ENCODE results near the gene SAMD4B. TPM values are rescaled to one million over a fixed set of nuclear protein-coding genes. Genes with fewer than 3 reads are reported as not detected.

Gene SAMD4B
- total RNA-seq, 3 donors from 2014 or later = 57.4 to 65.2 (median 59.7) TPM

DNA sequence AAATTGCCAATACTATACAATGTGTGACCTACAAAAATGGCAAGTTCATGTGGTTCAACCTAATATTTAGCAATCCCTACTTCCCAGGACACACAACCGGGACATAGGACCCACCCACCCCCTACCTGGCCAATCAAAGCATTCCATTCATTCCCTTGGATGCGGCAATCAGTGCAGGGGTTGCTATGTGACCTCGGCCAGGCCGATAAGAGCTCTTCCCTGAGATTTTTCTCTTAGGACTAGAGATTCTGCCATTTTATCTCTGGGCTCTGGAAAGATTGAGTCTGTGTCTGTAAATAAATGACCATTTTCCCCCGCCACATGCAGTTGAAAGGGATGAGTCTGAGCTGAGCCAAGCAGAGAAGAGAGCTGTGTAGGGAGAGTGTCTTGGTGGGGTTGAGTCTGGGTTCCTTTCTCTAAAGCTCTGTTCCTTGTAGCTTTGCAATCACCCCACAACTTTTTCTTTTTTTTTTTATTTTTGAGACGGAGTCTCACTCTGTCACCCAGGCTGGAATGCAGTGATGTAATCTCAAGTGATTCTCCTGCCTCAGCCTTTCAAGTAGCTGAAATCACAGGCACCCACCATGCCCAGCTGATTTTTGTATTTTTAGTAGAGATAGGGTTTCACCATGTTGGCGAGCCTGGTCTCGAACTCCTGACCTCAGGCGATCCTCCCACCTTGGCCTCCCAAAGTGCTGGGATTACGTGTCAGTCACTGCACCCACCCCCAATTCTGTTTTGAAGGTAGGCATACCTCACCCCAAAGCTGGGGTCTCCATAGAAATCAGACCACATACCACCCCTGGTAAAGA lies 38.6 kb upstream of the SAMD4B start:
- peaks cover 0 to 23% of the 10 kb centered on the region in 2 donors for H3K27me3 ChIP-seq
- intact Hi-C loops (cut with DNase I; ENCODE audit: low total_unique reads) = no loop called here

DNA sequence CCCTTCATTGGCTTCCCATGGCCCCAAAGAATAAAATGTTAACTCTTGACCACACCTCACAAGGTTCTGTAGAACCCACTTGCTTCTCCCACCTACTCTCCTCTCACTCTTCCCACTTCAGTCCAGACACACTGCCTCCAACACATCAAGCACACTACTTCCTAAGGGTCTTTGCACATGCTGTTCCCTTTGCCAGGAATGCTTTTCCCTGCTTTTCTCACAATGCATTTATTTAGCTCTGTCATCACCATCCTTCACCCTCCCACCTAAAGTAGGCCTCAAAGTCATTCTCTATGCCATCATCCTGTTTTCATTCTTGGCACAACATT lies 38.1 kb upstream of the SAMD4B start:
- no peaks in the 10 kb centered on the region for H3K4me1 ChIP-seq
- TF ChIP-seq, protein P1, sequence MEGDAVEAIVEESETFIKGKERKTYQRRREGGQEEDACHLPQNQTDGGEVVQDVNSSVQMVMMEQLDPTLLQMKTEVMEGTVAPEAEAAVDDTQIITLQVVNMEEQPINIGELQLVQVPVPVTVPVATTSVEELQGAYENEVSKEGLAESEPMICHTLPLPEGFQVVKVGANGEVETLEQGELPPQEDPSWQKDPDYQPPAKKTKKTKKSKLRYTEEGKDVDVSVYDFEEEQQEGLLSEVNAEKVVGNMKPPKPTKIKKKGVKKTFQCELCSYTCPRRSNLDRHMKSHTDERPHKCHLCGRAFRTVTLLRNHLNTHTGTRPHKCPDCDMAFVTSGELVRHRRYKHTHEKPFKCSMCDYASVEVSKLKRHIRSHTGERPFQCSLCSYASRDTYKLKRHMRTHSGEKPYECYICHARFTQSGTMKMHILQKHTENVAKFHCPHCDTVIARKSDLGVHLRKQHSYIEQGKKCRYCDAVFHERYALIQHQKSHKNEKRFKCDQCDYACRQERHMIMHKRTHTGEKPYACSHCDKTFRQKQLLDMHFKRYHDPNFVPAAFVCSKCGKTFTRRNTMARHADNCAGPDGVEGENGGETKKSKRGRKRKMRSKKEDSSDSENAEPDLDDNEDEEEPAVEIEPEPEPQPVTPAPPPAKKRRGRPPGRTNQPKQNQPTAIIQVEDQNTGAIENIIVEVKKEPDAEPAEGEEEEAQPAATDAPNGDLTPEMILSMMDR (IDR thresholded peaks at IDR 0.05) = no peak
- TF ChIP-seq POLR2AphosphoS5 (IDR thresholded peaks at IDR 0.05) (no peak), POLR2A (IDR thresholded peaks at IDR 0.05) (no peak)
- H3K4me3 ChIP-seq = no peak overlapping the region
- peaks cover 0 to 24% of the 10 kb centered on the region in 2 donors for H3K27me3 ChIP-seq
- no peaks in the 10 kb centered on the region for H3K9me3 ChIP-seq
- intact Hi-C loops (cut with DNase I; ENCODE audit: low total_unique reads) = no loop called here
- no peaks in the 10 kb centered on the region for H3K36me3 ChIP-seq
- DNase-seq (ENCODE audit: low spot score in 2 of 2) = no peak
- no peak overlapping the region for H3K27ac ChIP-seq

More for the DNA sequence above, 38.6 kb upstream of the SAMD4B start:
- Histone ChIP-seq H3K4me1 (no peaks in the 10 kb centered on the region), H3K36me3 (no peaks in the 10 kb centered on the region), H3K9me3 (no peaks in the 10 kb centered on the region), H3K27ac (no peak overlapping the region), H3K4me3 (no peak overlapping the region)
- TF ChIP-seq, protein P1 (IDR thresholded peaks at IDR 0.05) = no peak
- TF ChIP-seq POLR2A (IDR thresholded peaks at IDR 0.05) (no peak), POLR2AphosphoS5 (IDR thresholded peaks at IDR 0.05) (no peak)
- no peak for DNase-seq (ENCODE audit: low spot score in 2 of 2)

DNA sequence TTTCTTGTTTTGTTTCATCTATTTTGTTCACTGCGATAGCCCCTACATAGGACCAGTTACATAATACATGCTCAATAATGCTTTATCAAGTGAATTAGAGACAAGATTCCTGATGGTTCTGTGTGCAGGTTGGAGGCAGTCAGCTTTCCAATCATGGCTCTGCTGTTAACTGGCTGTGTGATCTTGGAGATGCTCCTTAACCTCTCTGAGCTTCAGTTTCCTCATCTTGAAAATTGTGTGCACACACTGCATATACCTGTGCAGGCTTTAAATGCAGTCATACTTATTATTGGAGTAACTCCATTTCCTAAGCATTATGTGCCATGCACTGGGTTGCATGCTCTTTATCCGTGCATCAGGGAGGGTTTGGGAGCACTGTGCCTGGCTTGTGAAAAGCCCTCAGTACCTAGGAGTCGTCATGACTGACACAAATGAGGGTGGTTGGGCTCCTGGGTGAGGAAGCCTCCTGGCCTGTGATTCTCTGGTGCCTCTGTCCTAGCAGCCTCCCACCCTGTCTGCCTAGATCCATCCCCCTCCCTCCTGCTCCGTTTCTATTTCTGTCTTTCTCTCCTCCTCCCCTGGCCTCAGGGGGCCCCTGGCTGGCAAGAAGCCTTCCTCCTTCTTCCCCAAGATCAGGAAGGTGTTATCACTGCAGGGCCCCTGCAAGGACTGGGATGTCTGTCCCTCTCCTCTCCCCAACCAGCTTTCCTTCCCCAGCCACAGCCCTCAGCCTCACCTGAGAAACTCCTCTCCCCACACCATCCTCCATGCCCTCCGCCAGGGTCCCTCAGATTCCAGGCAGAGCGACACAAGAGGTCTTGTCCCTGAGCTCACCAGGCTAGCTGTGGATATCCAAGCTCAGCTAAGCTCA lies 37.3 kb upstream of the SAMD4B start:
- Histone ChIP-seq H3K4me3 (no peak overlapping the region), H3K27me3 (peaks cover 0 to 24% of the 10 kb centered on the region in 2 donors), H3K9me3 (no peaks in the 10 kb centered on the region), H3K4me1 (no peaks in the 10 kb centered on the region), H3K27ac (no peak overlapping the region), H3K36me3 (no peaks in the 10 kb centered on the region)
- TF ChIP-seq, protein P1 (IDR thresholded peaks at IDR 0.05) = no peak
- TF ChIP-seq POLR2AphosphoS5 (IDR thresholded peaks at IDR 0.05) (no peak), POLR2A (IDR thresholded peaks at IDR 0.05) (no peak)
- DNase-seq (ENCODE audit: low spot score in 2 of 2) = no peak
- intact Hi-C loops (cut with DNase I; ENCODE audit: low total_unique reads) = no loop called here

DNA sequence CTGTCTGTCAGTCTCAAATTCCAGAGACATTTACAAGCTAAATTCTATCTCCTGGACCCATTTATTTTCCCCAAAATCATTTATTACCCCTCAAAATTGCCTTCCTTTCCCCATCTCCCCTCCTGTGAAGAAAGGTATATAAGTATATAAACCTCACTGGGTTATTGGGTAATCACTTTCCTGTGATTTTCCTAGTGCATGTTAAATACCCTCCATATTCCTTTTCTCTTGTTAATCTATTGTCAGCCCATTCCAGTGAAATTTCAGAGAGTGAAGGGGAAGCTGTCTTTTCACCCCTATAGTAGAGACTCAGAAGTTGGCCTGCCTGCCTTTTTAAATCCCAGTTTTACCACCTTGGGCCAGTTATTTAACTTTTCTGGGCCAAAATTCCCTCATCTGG lies 36.1 kb upstream of the SAMD4B start:
- Histone ChIP-seq H3K4me1 (no peaks in the 10 kb centered on the region), H3K27ac (no peak overlapping the region), H3K36me3 (no peaks in the 10 kb centered on the region), H3K4me3 (no peak overlapping the region), H3K9me3 (no peaks in the 10 kb centered on the region), H3K27me3 (peaks cover 0 to 24% of the 10 kb centered on the region in 2 donors)
- no peak for DNase-seq (ENCODE audit: low spot score in 2 of 2)
- intact Hi-C loops (cut with DNase I; ENCODE audit: low total_unique reads) = no loop called here
- no peak for TF ChIP-seq POLR2A (IDR thresholded peaks at IDR 0.05)
- TF ChIP-seq, protein P1 (IDR thresholded peaks at IDR 0.05) = no peak
- TF ChIP-seq POLR2AphosphoS5 (IDR thresholded peaks at IDR 0.05) = no peak
